Measurements from ENCODE around the gene OOSP1. TPM values are rescaled to one million over a fixed set of nuclear protein-coding genes. Genes with fewer than 3 reads are reported as not detected.

OOSP1 gene
- polyA plus RNA-seq, 1 donor (not counting 4 experiments of a cell fraction or from before 2014, with no cell fraction given), result not detected

DNA sequence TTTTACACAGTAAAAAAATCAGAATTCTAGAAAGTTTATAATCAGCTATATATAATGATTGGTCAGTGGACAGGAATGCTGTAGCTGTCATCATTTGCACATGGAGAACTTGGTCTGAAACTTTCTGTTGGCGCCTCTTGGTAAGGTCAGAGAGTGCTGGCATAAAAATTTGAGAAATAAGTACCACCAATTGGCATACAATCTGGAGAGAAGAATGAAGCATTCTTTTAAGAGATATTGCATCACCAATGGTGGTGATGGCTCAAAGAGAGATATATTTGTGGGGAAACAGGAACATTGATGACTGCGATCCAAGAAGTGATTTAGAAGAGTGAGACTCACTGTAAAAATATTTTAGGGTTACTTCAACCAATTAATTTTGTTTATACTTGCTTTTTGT is 19.8 kb upstream of the OOSP1 start:
- no peaks in the 10 kb centered on the region for H3K79me2 ChIP-seq (ENCODE audit: control insufficient read depth, insufficient read depth, low read length)
- no peaks in the 10 kb centered on the region for H3K27me3 ChIP-seq (ENCODE audit: control insufficient read depth, extremely low read depth, insufficient read depth, low read length)
- H3K36me3 ChIP-seq (ENCODE audit: control insufficient read depth in 2 of 2, extremely low read depth in 1 of 2, insufficient read depth in 2 of 2, low read length in 2 of 2), result no peaks in the 10 kb centered on the region
- no peak overlapping the region for H3K27ac ChIP-seq (ENCODE audit: control insufficient read depth, insufficient read depth, low read length)
- no peak overlapping the region for H3K4me3 ChIP-seq (ENCODE audit: control insufficient read depth in 2 of 3, extremely low read depth in 1 of 3, insufficient read depth in 2 of 3, low read depth in 1 of 3, low read length in 3 of 3)
- FAIRE-seq (no peak), DNase-seq (ENCODE audit: low read depth, low spot score) (no peak)
- peaks cover 6% of the 10 kb centered on the region for H3K4me1 ChIP-seq (ENCODE audit: control insufficient read depth, extremely low read depth, insufficient read depth, low read length)
- dilution Hi-C loops (cut with MboI; ENCODE audit: extremely low pct_ligation_motif_present, low sequenced_read_pairs), result no loop called here
- no peak overlapping the region for H3K4me2 ChIP-seq (ENCODE audit: control insufficient read depth, extremely low read depth, insufficient read depth, low read depth, low read length)
- peaks cover 5% of the 10 kb centered on the region for H3K9me3 ChIP-seq (ENCODE audit: control insufficient read depth, low read depth, low read length)
- no peak for TF ChIP-seq EZH2 (IDR thresholded peaks at IDR 0.05; ENCODE audit: low read length)
- TF ChIP-seq, protein P1, sequence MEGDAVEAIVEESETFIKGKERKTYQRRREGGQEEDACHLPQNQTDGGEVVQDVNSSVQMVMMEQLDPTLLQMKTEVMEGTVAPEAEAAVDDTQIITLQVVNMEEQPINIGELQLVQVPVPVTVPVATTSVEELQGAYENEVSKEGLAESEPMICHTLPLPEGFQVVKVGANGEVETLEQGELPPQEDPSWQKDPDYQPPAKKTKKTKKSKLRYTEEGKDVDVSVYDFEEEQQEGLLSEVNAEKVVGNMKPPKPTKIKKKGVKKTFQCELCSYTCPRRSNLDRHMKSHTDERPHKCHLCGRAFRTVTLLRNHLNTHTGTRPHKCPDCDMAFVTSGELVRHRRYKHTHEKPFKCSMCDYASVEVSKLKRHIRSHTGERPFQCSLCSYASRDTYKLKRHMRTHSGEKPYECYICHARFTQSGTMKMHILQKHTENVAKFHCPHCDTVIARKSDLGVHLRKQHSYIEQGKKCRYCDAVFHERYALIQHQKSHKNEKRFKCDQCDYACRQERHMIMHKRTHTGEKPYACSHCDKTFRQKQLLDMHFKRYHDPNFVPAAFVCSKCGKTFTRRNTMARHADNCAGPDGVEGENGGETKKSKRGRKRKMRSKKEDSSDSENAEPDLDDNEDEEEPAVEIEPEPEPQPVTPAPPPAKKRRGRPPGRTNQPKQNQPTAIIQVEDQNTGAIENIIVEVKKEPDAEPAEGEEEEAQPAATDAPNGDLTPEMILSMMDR (optimal IDR thresholded peaks at IDR 0.05 in 1 of 3, IDR thresholded peaks at IDR 0.05 in 1 of 3, conservative IDR thresholded peaks at IDR 0.05 in 1 of 3; ENCODE audit: extremely low read depth in 1 of 3, insufficient read depth in 2 of 3, low read length in 3 of 3), result no peak
- H2AFZ ChIP-seq (ENCODE audit: control insufficient read depth, low read length), result no peak overlapping the region
- H3K9me1 ChIP-seq (ENCODE audit: control insufficient read depth, extremely low read depth, insufficient read depth, low read length), result no peaks in the 10 kb centered on the region
- no peaks in the 10 kb centered on the region for H4K20me1 ChIP-seq (ENCODE audit: control insufficient read depth, extremely low read depth, insufficient read depth, low read length)
- no peak overlapping the region for H3K9ac ChIP-seq (ENCODE audit: control insufficient read depth, extremely low read depth, insufficient read depth, low read length)

DNA sequence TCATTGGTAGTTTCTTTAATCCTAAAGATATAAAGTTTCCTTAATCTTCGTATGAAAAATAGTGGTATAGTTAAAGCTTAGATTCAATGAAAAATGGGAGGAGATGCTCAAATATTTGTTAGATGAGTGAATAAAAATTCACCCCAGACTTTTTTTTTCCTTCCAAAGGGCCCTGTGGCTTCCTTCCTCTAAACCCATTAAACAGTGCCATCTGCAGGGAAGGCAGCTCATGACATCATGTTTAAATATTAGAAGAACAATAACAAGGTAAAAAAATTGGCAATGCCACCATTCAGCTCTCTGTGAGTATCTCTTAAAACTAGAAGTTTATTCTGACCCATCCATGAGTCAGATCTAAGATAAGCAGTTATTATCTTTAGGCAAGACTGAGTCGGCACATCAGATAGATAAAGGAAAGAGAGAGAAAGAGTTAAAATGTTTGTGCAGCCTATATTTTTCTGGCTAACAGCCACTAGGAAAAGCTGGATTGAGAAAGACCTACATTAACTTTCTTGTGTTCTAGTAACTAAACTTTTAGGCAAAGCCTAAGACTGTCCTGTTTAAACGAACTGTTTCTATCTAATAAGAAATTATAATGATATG is 19.1 kb upstream of the OOSP1 start:
- Histone ChIP-seq H3K4me1 (ENCODE audit: control insufficient read depth, extremely low read depth, insufficient read depth, low read length) (peaks cover 6% of the 10 kb centered on the region), H3K27ac (ENCODE audit: control insufficient read depth, insufficient read depth, low read length) (no peak overlapping the region), H3K27me3 (ENCODE audit: control insufficient read depth, extremely low read depth, insufficient read depth, low read length) (no peaks in the 10 kb centered on the region), H2AFZ (ENCODE audit: control insufficient read depth, low read length) (no peak overlapping the region), H3K9me3 (ENCODE audit: control insufficient read depth, low read depth, low read length) (peaks cover 7% of the 10 kb centered on the region), H3K9ac (ENCODE audit: control insufficient read depth, extremely low read depth, insufficient read depth, low read length) (no peak overlapping the region), H3K79me2 (ENCODE audit: control insufficient read depth, insufficient read depth, low read length) (no peaks in the 10 kb centered on the region), H3K4me3 (ENCODE audit: control insufficient read depth in 2 of 3, extremely low read depth in 1 of 3, insufficient read depth in 2 of 3, low read depth in 1 of 3, low read length in 3 of 3) (no peak overlapping the region), H3K9me1 (ENCODE audit: control insufficient read depth, extremely low read depth, insufficient read depth, low read length) (no peaks in the 10 kb centered on the region), H3K36me3 (ENCODE audit: control insufficient read depth in 2 of 2, extremely low read depth in 1 of 2, insufficient read depth in 2 of 2, low read length in 2 of 2) (no peaks in the 10 kb centered on the region), H3K4me2 (ENCODE audit: control insufficient read depth, extremely low read depth, insufficient read depth, low read depth, low read length) (no peak overlapping the region), H4K20me1 (ENCODE audit: control insufficient read depth, extremely low read depth, insufficient read depth, low read length) (no peaks in the 10 kb centered on the region)
- TF ChIP-seq EZH2 (IDR thresholded peaks at IDR 0.05; ENCODE audit: low read length), result no peak
- TF ChIP-seq, protein P1 (optimal IDR thresholded peaks at IDR 0.05 in 1 of 3, IDR thresholded peaks at IDR 0.05 in 1 of 3, conservative IDR thresholded peaks at IDR 0.05 in 1 of 3; ENCODE audit: extremely low read depth in 1 of 3, insufficient read depth in 2 of 3, low read length in 3 of 3), result peak; percentile 40 to 54 (median 43)
- DNase-seq (ENCODE audit: low read depth, low spot score), result no peak
- peak; percentile 46 for FAIRE-seq
- dilution Hi-C loops (cut with MboI; ENCODE audit: extremely low pct_ligation_motif_present, low sequenced_read_pairs), result no loop called here

Data from keratinocyte (primary cell).